NCI-H1105 treated with DMSO at 0.1 percent for 48 hours (cell line): ENCODE measurements around the gene RASL12.
"Not testable (repeated sequence)": the region's sequence is repeated elsewhere in the genome, so short reads cannot be mapped to it uniquely, and the experiment has no call there.

Experiments
- DNase-seq: peaks from one replicate; lab custom pipeline; 2025; lab: John Stamatoyannopoulos, UW

RASL12 gene

DNA sequence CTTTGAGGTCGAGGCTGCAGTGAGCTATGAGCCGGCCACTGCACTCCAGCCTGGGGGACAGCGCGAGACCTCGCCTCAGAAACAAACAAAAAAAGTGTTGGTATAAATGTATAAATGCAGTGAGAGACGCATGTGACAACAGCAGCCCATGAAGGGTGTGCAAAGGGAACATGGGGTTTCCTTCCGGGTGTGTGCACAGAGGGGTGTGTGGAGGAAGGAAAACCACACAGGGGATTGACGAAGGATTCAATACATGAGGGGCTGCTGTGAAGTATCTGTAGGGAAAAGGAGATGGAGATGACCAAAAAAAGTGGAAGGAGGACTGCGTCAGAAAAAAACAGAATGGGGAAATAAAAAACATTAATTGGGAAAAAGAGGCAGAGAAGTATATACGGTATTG, 39.5 kb downstream of the RASL12 start:
- DNase-seq: no peak

DNA sequence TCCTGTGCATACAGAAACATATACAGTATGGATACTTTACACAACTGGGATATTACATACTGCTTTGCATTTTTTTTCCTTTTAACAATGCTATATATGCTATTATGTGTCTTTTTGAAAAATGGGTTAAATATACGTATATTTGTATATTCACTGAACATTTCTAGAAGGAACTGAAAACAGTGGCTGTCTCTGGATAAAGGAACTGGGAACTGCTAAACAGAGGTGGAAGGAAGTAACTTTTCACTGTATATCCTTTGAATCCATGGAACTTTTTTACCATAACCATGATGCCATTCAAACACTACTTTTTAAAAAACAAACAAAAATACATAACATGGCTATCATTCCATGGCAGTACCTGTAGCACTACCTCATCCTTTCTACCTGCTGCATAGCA, 40.2 kb downstream of the RASL12 start:
- DNase-seq: no peak

DNA sequence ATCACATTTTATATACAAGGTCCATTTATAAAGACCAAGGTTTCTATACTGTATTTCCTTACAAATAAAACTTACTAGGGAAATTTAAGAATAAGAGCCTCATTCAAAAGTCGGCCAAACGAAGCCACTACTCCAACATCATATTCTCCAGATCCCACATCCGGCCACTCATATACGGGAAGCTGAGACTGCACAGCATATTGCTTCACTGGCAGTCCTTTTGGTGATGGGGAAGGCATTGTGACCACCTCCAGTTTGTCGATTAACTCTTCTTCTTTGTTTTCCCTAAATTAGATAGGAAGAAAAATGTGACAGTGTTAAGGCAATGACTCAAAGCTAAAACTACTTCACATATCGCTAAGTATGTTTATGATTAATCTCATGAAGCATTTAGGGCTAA, 41.0 kb downstream of the RASL12 start:
- DNase-seq: no peak

DNA sequence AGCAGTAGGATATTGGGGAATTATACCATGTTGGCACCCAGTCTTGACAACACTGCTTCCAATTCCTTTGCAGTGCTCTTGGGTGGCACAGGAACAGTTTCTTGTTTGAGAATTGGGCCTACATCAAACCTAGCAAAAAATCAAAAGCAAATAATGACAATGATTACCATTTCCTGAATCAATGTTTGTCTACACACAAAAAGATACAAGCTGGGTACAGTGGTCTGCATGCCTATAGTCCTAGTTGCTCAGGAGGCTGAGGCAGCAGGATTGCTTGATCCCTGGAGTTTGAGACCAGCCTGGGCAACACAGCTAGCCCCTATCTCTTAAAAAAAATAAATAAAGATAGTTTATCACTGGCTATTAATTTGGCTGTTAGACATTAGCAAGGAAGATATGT, 46.3 kb downstream of the RASL12 start:
- no peak for DNase-seq

DNA sequence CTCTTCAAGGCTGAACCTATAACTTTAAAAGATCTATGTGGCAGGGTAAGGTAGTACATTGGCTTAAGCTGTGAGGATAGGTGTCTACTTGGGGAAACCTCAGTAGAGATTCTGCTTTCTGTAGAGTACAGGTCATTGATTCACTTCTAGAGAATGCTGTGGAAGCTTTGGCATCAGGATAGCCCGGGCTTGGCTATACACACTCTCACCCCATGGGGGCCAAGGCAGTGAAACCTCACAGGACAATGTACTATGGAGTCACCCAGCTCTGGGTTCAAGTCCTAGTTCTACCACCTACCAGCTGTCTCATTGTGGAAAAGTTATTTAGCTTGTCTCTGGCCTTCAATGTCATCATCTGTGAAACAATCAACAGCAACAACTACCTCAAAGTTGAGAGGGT, 47.4 kb downstream of the RASL12 start:
- DNase-seq: no peak

DNA sequence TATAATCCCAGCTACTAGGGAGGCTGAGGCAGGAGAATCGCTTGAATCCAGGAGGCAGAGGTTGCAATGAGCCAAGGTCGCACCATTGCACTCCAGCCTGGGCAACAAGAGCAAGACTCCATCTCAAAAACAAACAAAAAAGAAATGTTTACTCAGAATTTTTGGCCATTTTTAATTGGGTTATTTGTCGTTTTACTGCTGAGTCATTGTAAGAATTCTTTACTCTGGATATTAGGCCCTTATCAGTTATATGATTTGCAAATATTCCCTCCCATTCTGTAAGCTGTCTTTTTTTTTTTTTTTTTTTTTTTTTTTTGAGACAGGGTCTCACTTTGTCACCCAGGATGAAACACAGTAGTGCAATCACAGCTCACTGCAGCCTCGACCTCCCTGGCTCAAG, 56.6 kb downstream of the RASL12 start:
- not testable (repeated sequence) for DNase-seq

DNA sequence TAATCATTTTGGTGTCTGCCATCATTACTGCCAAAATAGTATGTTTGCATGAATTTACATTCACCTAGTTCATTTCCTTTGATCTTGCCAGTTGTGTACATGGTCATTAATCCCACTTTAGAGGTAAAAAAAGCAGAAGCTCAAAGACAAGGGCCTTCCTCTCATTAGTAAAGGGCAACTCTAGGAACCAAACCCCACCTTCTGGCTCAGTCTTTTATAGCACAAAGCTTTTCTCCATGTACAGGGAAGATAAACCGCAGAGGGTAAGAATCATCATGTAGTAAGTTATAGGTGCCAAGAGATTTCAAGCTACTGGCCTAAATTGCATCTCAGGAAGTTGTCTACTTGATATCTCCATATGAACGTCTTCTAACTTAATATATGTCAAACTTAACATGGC, 58.8 kb downstream of the RASL12 start:
- peak; percentile 11 for DNase-seq

DNA sequence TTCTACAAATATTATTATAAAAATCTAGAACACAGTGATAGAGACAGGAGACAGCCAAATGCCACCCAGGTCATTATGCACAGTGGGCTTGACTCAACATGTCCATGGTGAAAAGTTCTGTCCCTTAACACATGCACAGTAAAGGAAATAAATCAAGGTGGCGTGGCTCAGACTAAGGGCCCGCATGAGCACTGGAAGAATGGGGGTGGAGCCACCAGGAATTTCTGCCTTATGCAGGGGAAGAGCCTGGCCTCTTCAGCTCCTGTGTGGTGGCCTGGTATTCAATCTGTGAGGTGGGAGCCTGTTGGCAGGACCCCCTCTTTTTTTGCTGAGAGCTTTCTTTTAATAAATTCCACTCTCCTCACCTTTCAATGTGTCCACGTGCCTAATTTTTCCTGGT, 60.9 kb downstream of the RASL12 start:
- no peak for DNase-seq

DNA sequence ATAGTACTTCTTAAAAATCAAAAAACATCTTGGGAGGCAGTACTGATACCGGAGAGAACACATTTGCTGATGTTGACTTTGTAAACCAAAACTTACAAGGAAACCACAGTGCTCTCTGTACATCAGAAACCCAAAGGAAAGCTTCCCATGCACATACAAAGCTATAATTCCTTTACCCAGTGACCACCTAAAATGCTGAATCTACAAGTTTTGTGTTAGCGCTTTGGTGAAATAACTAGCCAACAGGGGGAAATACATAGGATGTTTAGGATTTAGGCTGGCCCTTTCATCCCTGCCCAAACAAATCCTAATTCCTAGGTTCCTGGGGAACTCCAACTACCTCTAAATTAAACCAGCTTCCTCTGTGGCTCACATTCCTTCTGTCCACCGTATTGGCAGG, 62.8 kb downstream of the RASL12 start:
- DNase-seq: no peak
